DND-41 (cell line): ENCODE results near the gene PCDHGA5.

Experiments
- EZH2 ChIP-seq: IDR thresholded peaks from 3 replicates; pipeline ENCODE4 v1.6.1; 2012; ENCODE audit warnings: borderline replicate concordance, low read depth, mild to moderate bottlenecking, moderate library complexity, low read length, inconsistent platforms; ENCODE audit not compliant: severe bottlenecking
- TF ChIP-seq, protein P1 (sequence below): IDR thresholded peaks from 2 replicates; pipeline ENCODE4 v1.5.1; 2012; ENCODE audit warnings: borderline replicate concordance, low read length, moderate library complexity, mild to moderate bottlenecking; ENCODE audit not compliant: poor library complexity, severe bottlenecking; ENCODE audit errors: extremely low read depth

GRCh38 chr5:141411575-141411974 lies 47.6 kb downstream of the PCDHGA5 start:
- no peak for TF ChIP-seq EZH2
- TF ChIP-seq, protein P1, sequence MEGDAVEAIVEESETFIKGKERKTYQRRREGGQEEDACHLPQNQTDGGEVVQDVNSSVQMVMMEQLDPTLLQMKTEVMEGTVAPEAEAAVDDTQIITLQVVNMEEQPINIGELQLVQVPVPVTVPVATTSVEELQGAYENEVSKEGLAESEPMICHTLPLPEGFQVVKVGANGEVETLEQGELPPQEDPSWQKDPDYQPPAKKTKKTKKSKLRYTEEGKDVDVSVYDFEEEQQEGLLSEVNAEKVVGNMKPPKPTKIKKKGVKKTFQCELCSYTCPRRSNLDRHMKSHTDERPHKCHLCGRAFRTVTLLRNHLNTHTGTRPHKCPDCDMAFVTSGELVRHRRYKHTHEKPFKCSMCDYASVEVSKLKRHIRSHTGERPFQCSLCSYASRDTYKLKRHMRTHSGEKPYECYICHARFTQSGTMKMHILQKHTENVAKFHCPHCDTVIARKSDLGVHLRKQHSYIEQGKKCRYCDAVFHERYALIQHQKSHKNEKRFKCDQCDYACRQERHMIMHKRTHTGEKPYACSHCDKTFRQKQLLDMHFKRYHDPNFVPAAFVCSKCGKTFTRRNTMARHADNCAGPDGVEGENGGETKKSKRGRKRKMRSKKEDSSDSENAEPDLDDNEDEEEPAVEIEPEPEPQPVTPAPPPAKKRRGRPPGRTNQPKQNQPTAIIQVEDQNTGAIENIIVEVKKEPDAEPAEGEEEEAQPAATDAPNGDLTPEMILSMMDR: no peak
